NCI-H1436 (cell line): ENCODE results near the gene ROR1.

Source experiments
- DNase-seq: peaks from one replicate; lab custom pipeline; 2025; lab: John Stamatoyannopoulos, UW

Gene ROR1

DNA sequence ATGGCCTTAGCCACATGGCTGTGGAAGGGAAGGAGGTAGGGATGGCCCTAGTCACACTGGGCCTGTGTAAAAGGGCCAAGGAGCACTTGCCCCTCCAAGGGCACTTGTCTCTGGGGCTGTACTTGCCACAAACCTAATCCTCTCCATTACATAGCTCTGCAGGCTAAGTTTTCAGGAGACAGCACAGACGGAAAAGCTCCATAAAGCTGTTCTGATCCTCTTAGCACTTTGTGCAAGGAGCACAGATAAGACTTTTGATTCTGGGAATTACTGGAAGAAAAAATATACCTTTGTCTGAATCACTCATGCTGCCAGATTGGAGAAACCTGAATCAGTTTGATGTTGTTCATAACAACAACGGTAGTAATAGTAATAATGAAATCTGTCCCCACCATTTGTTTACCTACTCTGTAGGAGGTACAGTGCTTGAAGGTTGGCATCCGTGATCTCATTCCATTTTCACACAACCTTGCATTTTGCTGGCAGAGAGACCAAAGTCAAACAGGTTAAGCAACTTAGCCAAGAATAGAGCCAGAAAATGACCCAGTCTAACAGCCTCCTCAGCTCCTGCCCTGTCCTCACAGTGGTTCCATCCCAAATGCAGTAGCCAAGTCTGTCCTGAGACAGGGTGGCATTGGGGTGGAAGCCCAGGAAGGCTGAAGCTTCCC, 207.1 kb downstream of the ROR1 start:
- no peak for DNase-seq

DNA sequence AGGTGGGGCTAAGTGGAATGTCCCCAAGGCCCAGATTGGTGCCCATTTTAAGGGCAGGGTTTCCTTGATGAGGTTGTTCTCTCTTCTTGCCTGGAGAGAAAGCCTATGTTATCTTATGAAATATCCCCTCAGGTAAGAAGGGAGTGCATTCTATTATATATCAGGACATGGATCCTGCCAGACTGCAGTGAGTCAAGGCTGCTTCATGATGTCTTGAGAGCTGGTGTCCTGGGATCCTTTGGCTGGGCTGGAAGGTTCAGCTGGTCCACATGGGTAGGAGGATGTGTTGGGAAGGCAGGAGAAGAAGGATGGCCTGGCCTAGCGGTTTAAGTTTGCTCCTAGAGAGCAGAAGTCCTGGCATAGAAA, 207.6 kb downstream of the ROR1 start:
- no peak for DNase-seq

GRCh38 chr1:63982201-63982600, 208.4 kb downstream of the ROR1 start:
- DNase-seq: no peak

GRCh38 chr1:63983391-63984256, 209.8 kb downstream of the ROR1 start:
- DNase-seq: no peak

GRCh38 chr1:63984257-63984929, 210.6 kb downstream of the ROR1 start:
- DNase-seq: no peak

DNA sequence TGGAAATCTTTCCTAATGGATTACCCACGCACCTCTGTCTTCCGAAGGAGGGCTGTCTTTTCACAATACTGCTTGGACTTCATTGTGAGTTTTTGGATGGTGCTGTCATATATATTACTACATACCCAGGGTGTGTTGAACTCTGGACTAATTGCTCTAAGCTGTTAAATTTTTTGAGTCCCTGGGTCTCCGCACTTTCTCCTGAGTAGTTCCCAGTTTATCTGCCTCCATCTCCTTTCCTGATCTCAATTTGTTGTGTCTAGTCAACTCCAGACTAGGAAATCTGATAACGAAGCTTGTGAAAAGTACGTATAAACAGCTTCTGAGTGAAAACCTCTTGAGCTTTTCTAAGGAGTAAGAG, 211.1 kb downstream of the ROR1 start:
- DNase-seq: no peak

GRCh38 chr1:63987014-63987627, 213.3 kb downstream of the ROR1 start:
- no peak for DNase-seq

DNA sequence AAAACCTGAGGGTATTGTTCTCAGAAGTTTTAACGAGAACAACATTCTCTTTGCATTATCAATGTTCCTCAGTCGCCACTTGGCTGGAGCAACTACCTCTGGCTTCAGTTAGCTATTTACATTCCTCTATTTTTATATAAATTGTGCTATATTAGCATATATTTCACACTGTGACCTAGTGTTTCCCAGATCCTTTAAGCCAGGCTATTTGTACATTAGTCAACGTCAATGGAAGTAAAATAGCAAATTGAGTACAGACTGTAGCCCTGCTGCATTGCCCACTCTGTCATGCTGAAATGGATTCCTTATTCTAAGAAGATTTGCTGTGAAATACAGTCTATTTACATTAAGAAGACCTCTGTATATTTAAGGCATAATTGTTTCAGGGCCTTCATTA, 213.8 kb downstream of the ROR1 start:
- DNase-seq: no peak

- DNase-seq: no peak
Observed at GRCh38 chr1:63988941-63989340, 215.1 kb downstream of the ROR1 start.

DNA sequence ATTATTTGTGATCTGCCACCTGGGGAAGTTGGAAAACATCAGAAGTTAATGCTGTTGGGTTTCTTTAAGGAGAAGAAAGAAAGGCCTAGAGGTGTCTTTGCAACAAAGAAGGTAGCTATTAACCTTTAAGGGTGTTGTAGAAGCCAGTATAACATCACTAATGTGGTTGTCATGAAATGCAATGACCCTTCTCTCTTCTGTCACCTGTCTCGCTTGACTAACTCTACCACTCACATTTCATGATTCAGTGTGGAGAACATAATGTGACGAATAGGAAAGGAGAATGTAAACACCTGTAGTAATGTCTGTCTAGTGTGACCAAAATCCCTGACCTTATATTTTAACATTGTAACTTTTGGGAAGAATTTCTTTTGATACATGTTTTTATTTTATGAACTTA, 217.9 kb downstream of the ROR1 start:
- DNase-seq: no peak

- DNase-seq: no peak
Observed at GRCh38 chr1:64000021-64000420, 226.2 kb downstream of the ROR1 start.

GRCh38 chr1:64001038-64001437, 227.2 kb downstream of the ROR1 start:
- DNase-seq: no peak

- DNase-seq: no peak
Observed at GRCh38 chr1:64004451-64005025, 230.7 kb downstream of the ROR1 start.

- DNase-seq: no peak
Observed at GRCh38 chr1:64005801-64006200, 232.0 kb downstream of the ROR1 start.

- DNase-seq: no peak
Observed at GRCh38 chr1:64006276-64007051, 232.6 kb downstream of the ROR1 start.

DNA sequence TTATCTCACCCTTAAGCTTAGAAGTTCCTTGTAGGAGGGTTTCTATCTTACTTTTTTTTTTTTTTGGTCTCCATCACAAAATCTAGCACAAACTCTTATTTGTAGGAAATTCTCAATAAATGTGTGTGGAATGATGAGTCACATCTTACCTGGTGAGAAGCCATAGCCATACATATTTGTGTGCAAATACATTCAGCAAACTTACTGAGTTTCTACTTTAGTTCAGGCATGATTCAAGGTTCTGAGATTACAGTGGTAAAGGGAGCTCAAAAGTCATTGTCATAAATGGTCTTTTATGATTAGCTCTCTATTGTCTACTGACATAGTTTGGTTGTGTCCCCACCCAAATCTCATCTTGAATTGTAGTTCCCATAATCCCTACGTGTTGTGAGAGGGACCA, 236.5 kb downstream of the ROR1 start:
- no peak for DNase-seq

DNA sequence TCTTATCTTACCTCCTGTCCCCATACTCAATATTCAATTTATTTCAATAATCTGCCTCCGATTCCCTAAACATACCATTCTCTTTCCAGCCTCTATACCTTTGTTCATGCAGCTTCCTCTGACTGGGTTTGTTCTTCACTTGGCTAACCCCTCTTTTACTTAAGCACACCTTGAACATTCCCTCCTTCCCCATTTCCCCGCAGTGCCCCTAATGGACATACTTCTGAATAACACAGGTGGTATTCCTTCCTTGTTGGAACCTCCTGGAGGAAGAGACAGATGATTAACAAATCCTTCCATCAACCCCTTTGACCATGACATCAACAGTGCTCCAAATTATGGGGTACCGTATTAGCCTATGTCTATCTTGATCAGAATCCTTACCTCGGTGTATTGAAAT, 239.6 kb downstream of the ROR1 start:
- DNase-seq: no peak

GRCh38 chr1:64019818-64020217, 246.0 kb downstream of the ROR1 start:
- no peak for DNase-seq

DNA sequence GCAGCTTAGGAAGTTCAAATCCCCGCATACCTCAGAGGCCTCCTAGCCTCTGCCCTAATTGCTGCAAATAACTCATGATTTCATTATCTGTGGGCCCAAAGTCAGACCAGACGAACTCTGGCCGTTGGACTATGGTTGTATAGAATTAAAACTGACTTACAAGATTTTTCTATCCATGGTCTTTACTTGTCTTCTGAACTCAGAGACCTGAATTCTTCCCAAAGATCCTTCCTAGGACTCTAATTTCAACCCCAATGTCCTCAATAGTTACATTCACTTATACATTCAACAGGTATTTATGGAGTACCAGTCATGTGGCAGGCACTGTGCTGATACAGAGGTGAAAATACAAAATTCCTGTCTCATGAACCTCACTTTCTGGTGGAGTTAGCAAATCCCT, 247.2 kb downstream of the ROR1 start:
- no peak for DNase-seq

DNA sequence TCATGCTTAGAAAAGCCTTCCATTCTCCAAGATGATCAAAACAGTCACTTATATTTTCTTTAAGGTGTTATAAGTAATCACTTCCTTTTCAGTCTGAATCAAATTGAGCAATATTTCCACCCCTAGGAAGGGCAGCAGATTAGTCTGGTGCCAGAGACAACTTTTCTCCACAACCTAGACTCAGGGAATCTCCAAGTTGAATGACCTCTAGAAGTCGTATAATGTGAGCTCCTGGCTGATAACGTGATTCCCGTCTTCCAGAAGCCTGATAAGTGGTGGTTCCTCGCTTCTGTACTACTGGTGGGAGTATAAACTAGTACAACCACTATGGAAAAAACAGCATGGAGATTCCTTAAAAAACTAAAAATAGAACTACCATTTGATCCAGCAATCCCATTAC, 251.2 kb downstream of the ROR1 start:
- DNase-seq: no peak

GRCh38 chr1:64029037-64029436, 255.2 kb downstream of the ROR1 start:
- DNase-seq: no peak

DNA sequence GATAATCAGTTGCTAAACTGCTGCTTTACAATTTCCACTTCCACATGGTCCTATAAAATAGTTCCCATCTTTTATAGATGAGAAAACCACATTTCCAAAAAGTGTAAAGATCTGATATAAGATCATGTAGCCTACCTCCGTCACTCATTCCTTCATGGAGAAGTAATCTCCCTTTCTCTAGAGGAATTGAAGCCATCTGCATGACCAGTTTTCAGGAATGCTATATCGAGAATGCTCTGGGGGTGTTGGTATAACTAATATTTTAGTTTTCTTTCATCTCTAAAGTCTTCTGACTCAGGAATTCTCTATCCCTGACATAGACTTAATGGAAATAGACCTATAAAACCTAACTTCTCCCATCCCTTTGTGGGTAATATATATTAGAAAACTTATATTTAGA, 256.6 kb downstream of the ROR1 start:
- DNase-seq: no peak
